Liver (tissue), 3 donors: ENCODE measurements around the gene ARID3A.

Experiments
- HNF4A ChIP-seq, 2 donors: conservative IDR thresholded peaks; 2 replicates each; pipeline ENCODE4 v1.6.1; 2016; ENCODE audit warnings: antibody characterized with exemption in 2 of 2, mild to moderate bottlenecking in 2 of 2
- JUND ChIP-seq, 2 donors: IDR thresholded peaks; 2 replicates each; pipeline ENCODE4 v1.6.1; 2016; ENCODE audit warnings: antibody characterized with exemption in 2 of 2
- RAD21 ChIP-seq, 2 donors: IDR thresholded peaks; 2 replicates each; pipeline ENCODE4 v1.6.1; 2016; ENCODE audit warnings: antibody characterized with exemption in 2 of 2, mild to moderate bottlenecking in 2 of 2
- SP1 ChIP-seq: IDR thresholded peaks from 2 replicates; pipeline ENCODE4 v1.6.1; 2018; ENCODE audit warnings: antibody characterized with exemption, mild to moderate bottlenecking
- TAF1 ChIP-seq: conservative IDR thresholded peaks from 2 replicates; pipeline ENCODE4 v1.6.1; 2016; ENCODE audit warnings: antibody characterized with exemption, mild to moderate bottlenecking
- YY1 ChIP-seq: IDR thresholded peaks from 2 replicates; pipeline ENCODE4 v1.6.1; 2016; ENCODE audit warnings: antibody characterized with exemption, mild to moderate bottlenecking
- TF ChIP-seq, protein P1 (sequence below): fragments of 150-350 bp; IDR thresholded peaks from 2 replicates; pipeline ENCODE4 v1.5.1; 2017; ENCODE audit warnings: improper control_type of control experiment, low read depth, low read length; ENCODE audit not compliant: missing input control
- donor health status: healthy.
- donor health status: healthy.

DNA sequence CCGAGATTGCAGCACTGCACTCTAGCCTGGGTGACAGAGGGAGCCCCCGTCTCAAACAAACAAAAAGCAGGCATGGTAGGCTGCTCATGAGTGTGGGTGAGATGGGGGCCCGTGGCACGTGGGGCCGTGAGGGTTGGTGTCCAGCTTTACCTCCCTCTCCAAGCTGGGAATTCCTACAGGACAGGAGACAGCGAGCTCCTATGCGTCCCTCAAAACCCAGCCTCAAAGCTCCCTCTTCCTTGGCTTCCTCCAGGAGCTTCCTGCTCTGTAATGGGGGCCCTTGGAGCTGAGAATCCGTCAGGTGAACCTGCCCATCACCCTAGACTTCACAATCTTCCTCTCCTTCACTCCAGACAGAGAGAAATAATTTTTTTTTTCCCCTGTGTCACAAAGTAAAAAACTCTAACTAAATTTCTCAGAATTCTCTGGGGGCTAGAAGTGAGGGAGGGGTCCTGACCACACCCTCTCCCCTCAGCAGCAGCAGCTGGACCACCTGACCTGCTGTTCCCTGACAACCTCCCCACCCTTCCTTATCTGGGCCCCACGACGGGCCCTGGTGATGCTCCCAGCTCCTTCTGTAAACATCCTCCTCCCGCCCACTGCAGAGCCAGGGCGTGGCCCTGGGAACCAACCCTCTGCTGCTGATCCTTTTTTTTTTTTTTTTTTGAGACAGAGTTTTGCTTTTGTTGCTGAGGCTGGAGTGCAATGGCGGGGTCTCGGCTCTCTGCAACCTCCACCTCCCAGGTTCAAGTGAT lies 36.2 kb downstream of the ARID3A start:
- TF ChIP-seq, protein P1, sequence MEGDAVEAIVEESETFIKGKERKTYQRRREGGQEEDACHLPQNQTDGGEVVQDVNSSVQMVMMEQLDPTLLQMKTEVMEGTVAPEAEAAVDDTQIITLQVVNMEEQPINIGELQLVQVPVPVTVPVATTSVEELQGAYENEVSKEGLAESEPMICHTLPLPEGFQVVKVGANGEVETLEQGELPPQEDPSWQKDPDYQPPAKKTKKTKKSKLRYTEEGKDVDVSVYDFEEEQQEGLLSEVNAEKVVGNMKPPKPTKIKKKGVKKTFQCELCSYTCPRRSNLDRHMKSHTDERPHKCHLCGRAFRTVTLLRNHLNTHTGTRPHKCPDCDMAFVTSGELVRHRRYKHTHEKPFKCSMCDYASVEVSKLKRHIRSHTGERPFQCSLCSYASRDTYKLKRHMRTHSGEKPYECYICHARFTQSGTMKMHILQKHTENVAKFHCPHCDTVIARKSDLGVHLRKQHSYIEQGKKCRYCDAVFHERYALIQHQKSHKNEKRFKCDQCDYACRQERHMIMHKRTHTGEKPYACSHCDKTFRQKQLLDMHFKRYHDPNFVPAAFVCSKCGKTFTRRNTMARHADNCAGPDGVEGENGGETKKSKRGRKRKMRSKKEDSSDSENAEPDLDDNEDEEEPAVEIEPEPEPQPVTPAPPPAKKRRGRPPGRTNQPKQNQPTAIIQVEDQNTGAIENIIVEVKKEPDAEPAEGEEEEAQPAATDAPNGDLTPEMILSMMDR = no peak
- TF ChIP-seq SP1 = no peak
- no peak for TF ChIP-seq JUND (IDR thresholded peaks at IDR 0.05)
- TF ChIP-seq RAD21 (IDR thresholded peaks at IDR 0.05) = no peak
- TF ChIP-seq TAF1 = no peak
- no peak for TF ChIP-seq HNF4A (conservative IDR thresholded peaks at IDR 0.05)
- TF ChIP-seq YY1 = no peak
